Measurements from ENCODE around the gene GTPBP10. TPM values are rescaled to one million over a fixed set of nuclear protein-coding genes. Genes with fewer than 3 reads are reported as not detected.

GTPBP10 gene
- total RNA-seq, 1 experiment from 2014 or later: 23.3 TPM

DNA sequence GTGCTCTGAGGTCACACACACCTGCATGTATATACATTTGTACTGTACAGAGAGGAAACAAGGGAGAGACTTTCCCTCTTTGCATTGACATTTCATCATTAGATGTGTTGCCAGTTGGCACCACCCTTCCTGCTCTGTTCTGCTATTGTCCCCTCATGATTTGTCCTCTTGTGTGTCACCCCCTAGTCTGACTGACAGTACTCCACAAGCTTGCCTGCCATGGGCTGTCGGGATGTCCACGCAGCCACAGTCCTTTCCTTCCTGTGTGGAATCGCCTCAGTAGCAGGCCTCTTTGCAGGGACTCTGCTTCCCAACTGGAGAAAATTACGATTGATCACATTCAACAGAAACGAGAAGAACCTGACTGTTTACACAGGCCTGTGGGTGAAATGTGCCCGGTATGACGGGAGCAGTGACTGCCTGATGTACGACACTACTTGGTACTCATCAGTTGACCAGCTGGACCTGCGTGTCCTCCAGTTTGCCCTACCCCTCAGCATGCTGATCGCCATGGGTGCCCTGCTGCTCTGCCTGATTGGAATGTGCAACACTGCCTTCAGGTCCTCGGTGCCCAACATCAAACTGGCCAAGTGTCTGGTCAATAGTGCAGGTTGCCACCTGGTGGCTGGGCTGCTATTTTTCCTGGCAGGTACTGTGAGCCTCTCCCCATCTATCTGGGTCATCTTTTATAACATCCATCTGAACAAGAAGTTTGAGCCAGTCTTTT is 66.1 kb downstream of the GTPBP10 start:
- no peak overlapping the region for H2BK15ac ChIP-seq (ENCODE audit: low read depth, low read length)
- TF ChIP-seq, protein P1, sequence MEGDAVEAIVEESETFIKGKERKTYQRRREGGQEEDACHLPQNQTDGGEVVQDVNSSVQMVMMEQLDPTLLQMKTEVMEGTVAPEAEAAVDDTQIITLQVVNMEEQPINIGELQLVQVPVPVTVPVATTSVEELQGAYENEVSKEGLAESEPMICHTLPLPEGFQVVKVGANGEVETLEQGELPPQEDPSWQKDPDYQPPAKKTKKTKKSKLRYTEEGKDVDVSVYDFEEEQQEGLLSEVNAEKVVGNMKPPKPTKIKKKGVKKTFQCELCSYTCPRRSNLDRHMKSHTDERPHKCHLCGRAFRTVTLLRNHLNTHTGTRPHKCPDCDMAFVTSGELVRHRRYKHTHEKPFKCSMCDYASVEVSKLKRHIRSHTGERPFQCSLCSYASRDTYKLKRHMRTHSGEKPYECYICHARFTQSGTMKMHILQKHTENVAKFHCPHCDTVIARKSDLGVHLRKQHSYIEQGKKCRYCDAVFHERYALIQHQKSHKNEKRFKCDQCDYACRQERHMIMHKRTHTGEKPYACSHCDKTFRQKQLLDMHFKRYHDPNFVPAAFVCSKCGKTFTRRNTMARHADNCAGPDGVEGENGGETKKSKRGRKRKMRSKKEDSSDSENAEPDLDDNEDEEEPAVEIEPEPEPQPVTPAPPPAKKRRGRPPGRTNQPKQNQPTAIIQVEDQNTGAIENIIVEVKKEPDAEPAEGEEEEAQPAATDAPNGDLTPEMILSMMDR (conservative IDR thresholded peaks at IDR 0.05): peak; percentile 63
- no peaks in the 10 kb centered on the region for H3K9me3 ChIP-seq (ENCODE audit: control insufficient read depth, low read depth, low read length)
- H3K27ac ChIP-seq (ENCODE audit: insufficient read length, low read depth, low read length): no peak overlapping the region
- Mint-ChIP-seq H3K9me3 (no peaks in the 10 kb centered on the region), H3K4me1 (no peaks in the 10 kb centered on the region), H3K27me3 (ENCODE audit: low read depth) (no peaks in the 10 kb centered on the region), H3K36me3 (ENCODE audit: insufficient read depth in 1 of 3, low read depth in 3 of 3) (peaks cover 7 to 42% (median 34%) of the 10 kb centered on the region in 3 experiments; a peak in 6 of 7 replicates), H3K27ac (peak overlapping the region in 1 of 3 experiments; percentile 13; a peak in 1 of 7 replicates), H3K4me3 (no peak overlapping the region)
- no peak overlapping the region for H2BK12ac ChIP-seq (ENCODE audit: insufficient read length, low read depth, low read length)
- H3K18ac ChIP-seq (ENCODE audit: insufficient read length, low read depth, low read length): no peak overlapping the region
- peaks cover 1% of the 10 kb centered on the region for H3K79me1 ChIP-seq (ENCODE audit: insufficient read depth, low read depth, low read length, poor library complexity, severe bottlenecking)
- H2BK20ac ChIP-seq (ENCODE audit: low read depth, low read length, poor library complexity, severe bottlenecking): no peak overlapping the region
- H3K14ac ChIP-seq (ENCODE audit: insufficient read depth, low read length): no peak overlapping the region
- no peak overlapping the region for H3T11ph ChIP-seq (ENCODE audit: low read length)
- H3K4me2 ChIP-seq (ENCODE audit: insufficient read depth, insufficient read length, low read length): no peak overlapping the region
- no peak overlapping the region for H4K5ac ChIP-seq (ENCODE audit: insufficient read length, low read depth, low read length)
- no peaks in the 10 kb centered on the region for H3K27me3 ChIP-seq (ENCODE audit: insufficient read depth, low read length)
- no peaks in the 10 kb centered on the region for H3K4me1 ChIP-seq (ENCODE audit: insufficient read depth, low read length)
- no CpG with 5 or more reads among the region's 11 CpGs for WGBS (ENCODE audit: extremely low coverage, insufficient read length, low lambda C conversion rate)
- H4K8ac ChIP-seq (replicated peaks; ENCODE audit: insufficient read length, low read depth, low read length): no peak overlapping the region
- no peaks in the 10 kb centered on the region for H3K23me2 ChIP-seq (ENCODE audit: insufficient read length, low read depth, low read length, poor library complexity, severe bottlenecking)
- no peak overlapping the region for H2AK5ac ChIP-seq (ENCODE audit: insufficient read length, low read length)
- H2AFZ ChIP-seq (ENCODE audit: low read length): no peak overlapping the region
- H3K79me2 ChIP-seq (ENCODE audit: insufficient read depth, low read length): no peaks in the 10 kb centered on the region
- H3K23ac ChIP-seq (ENCODE audit: insufficient read length, low read depth, low read length): no peak overlapping the region
- no peak overlapping the region for H3K4ac ChIP-seq (ENCODE audit: low read depth, low read length)
- no peak overlapping the region for H3K9ac ChIP-seq (ENCODE audit: extremely low read depth, insufficient read length, low read length)
- no peaks in the 10 kb centered on the region for H4K20me1 ChIP-seq (ENCODE audit: control insufficient read depth, insufficient read depth, insufficient read length)
- H4K91ac ChIP-seq (ENCODE audit: insufficient read length, low read depth, low read length): no peak overlapping the region
- no peak overlapping the region for H3K56ac ChIP-seq (ENCODE audit: insufficient read length, low read depth, low read length)
- no peak overlapping the region for H2BK120ac ChIP-seq (ENCODE audit: low read depth, low read length, poor library complexity, severe bottlenecking)
- DNase-seq: peak; percentile 54
- H2BK5ac ChIP-seq (ENCODE audit: insufficient read length, low read length): no peak overlapping the region
